Parathyroid adenoma (tissue), 2 donors: ENCODE measurements around the gene CFAP61.

Experiments
- H2AFZ ChIP-seq: fragments of 300-600 bp; sonication (generic); one replicate; pipeline ENCODE4 v1.7.0; 2017; ENCODE audit warnings: antibody characterized with exemption, mild to moderate bottlenecking
- H3K27ac ChIP-seq: fragments of 300-600 bp; sonication (generic); one replicate; pipeline ENCODE4 v1.7.0; 2017
- H3K27me3 ChIP-seq: fragments of 300-600 bp; sonication (generic); one replicate; pipeline ENCODE4 v1.7.0; 2017; ENCODE audit warnings: low read length; ENCODE audit not compliant: control insufficient read depth, insufficient read depth
- H3K36me3 ChIP-seq: fragments of 300-600 bp; sonication (generic); one replicate; pipeline ENCODE4 v1.7.0; 2017; ENCODE audit warnings: low read length; ENCODE audit not compliant: control insufficient read depth, insufficient read depth
- H3K4me1 ChIP-seq: fragments of 300-600 bp; sonication (generic); one replicate; pipeline ENCODE4 v1.7.0; 2017; ENCODE audit warnings: control low read depth
- H3K4me2 ChIP-seq: fragments of 300-600 bp; sonication (generic); one replicate; pipeline ENCODE4 v1.7.0; 2017; ENCODE audit warnings: low read length
- H3K4me3 ChIP-seq: fragments of 300-600 bp; sonication (generic); one replicate; pipeline ENCODE4 v1.7.0; 2017; ENCODE audit warnings: low read depth, low read length
- H3K79me2 ChIP-seq: fragments of 300-600 bp; sonication (generic); one replicate; pipeline ENCODE4 v1.7.0; 2017; ENCODE audit warnings: control low read depth
- H3K9ac ChIP-seq: fragments of 300-600 bp; sonication (generic); one replicate; pipeline ENCODE4 v1.7.0; 2017; ENCODE audit warnings: mild to moderate bottlenecking
- H3K9me3 ChIP-seq: fragments of 300-600 bp; sonication (generic); one replicate; pipeline ENCODE4 v1.7.0; 2017; ENCODE audit warnings: low read length; ENCODE audit not compliant: control insufficient read depth
- TF ChIP-seq, protein P1 (sequence below): fragments of 300-600 bp; sonication (generic); IDR thresholded peaks from one replicate; pipeline ENCODE4 v1.7.0; 2017; ENCODE audit warnings: antibody characterized with exemption, mild to moderate bottlenecking
- donor health status: primary hyperparathyroidism.

Gene CFAP61

DNA sequence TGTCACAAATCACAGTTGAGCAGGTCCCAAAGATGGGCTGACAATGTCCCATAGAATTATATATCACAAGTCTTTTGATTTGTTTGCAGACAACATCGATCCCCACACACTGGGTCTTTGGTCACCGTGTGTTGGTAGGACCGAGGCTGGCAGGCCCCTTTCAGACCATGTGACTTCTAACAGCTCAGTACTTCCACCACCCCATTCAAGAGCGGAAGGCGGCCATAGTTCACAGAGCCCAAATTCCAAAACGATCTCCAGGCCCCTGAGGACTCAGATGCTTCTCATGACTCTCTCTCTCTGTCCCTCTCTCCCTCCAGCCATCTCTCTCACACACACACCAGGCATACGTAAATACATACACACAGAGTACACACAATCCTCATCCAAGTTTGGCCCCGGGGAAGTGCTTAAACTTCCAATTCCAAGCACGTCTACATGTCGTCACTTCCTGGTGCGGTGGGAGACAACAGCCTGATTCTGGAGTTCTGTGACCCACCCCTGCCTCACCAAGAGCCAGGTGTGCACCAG, 159.7 kb downstream of the CFAP61 start:
- H3K27me3 ChIP-seq, result no peaks in the 10 kb centered on the region
- H3K4me1 ChIP-seq, result no peaks in the 10 kb centered on the region
- H2AFZ ChIP-seq, result no peak overlapping the region
- H3K4me3 ChIP-seq, result no peak overlapping the region
- H3K27ac ChIP-seq, result no peak overlapping the region
- no peak overlapping the region for H3K9ac ChIP-seq
- H3K79me2 ChIP-seq, result no peaks in the 10 kb centered on the region
- H3K9me3 ChIP-seq, result no peaks in the 10 kb centered on the region
- H3K36me3 ChIP-seq, result no peaks in the 10 kb centered on the region
- H3K4me2 ChIP-seq, result no peak overlapping the region
- TF ChIP-seq, protein P1, sequence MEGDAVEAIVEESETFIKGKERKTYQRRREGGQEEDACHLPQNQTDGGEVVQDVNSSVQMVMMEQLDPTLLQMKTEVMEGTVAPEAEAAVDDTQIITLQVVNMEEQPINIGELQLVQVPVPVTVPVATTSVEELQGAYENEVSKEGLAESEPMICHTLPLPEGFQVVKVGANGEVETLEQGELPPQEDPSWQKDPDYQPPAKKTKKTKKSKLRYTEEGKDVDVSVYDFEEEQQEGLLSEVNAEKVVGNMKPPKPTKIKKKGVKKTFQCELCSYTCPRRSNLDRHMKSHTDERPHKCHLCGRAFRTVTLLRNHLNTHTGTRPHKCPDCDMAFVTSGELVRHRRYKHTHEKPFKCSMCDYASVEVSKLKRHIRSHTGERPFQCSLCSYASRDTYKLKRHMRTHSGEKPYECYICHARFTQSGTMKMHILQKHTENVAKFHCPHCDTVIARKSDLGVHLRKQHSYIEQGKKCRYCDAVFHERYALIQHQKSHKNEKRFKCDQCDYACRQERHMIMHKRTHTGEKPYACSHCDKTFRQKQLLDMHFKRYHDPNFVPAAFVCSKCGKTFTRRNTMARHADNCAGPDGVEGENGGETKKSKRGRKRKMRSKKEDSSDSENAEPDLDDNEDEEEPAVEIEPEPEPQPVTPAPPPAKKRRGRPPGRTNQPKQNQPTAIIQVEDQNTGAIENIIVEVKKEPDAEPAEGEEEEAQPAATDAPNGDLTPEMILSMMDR, result no peak

DNA sequence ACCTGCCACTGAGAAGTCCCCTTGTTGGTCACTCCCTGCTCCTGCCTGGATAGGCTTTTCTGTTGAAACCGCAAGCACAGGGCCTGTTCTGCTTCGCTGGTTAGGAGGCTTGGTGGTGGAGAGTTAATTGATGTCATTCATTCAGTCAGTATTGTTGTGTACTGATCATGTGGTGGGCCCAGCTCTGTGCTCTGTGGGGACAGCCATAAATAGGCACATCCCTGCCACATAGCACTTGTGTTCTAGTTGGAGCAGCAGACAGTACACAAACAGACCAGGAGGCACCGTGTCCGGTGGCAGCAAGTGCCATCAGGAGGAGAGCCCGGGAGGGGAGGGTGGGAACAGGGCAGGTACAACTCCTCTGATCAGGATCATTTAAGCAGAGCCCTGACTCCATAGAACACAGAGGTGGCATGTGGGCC, 160.4 kb downstream of the CFAP61 start:
- Histone ChIP-seq H3K9ac (no peak overlapping the region), H3K4me1 (no peaks in the 10 kb centered on the region), H3K27ac (no peak overlapping the region), H3K4me3 (no peak overlapping the region), H3K79me2 (no peaks in the 10 kb centered on the region), H3K36me3 (no peaks in the 10 kb centered on the region), H3K9me3 (no peaks in the 10 kb centered on the region), H2AFZ (no peak overlapping the region), H3K4me2 (no peak overlapping the region), H3K27me3 (no peaks in the 10 kb centered on the region)
- TF ChIP-seq, protein P1, result no peak

DNA sequence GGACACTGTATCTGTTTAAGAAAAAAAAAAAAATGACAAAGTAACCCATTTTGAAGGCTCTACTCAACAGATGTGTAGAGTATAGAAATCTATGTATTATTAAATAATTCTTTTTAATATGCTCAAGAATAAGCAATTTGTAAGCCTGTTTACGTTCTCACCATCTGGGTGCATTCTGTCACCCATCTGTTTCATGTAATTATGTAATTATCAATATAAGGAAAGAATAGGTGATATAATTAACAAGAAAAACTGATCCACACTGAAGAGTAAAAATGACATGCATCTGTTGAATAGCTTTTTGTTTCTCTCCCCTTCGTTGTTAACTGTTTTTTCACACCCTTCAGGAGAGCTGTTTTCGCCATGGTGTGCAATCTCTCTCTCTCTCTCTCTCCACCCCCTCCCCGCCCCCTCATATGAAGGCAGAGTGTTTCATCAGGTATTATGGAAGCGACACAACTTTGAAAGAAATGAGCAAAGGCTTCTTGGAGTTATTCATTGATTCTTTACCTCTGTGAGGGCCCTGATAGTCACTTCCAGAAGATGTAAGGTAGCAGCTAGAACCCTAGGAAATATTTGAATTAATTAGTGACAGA, 161.3 kb downstream of the CFAP61 start:
- Histone ChIP-seq H3K4me2 (no peak overlapping the region), H3K36me3 (no peaks in the 10 kb centered on the region), H2AFZ (no peak overlapping the region), H3K9me3 (no peaks in the 10 kb centered on the region), H3K4me1 (no peaks in the 10 kb centered on the region), H3K79me2 (no peaks in the 10 kb centered on the region), H3K27me3 (no peaks in the 10 kb centered on the region), H3K9ac (no peak overlapping the region), H3K27ac (no peak overlapping the region), H3K4me3 (no peak overlapping the region)
- TF ChIP-seq, protein P1, result no peak

DNA sequence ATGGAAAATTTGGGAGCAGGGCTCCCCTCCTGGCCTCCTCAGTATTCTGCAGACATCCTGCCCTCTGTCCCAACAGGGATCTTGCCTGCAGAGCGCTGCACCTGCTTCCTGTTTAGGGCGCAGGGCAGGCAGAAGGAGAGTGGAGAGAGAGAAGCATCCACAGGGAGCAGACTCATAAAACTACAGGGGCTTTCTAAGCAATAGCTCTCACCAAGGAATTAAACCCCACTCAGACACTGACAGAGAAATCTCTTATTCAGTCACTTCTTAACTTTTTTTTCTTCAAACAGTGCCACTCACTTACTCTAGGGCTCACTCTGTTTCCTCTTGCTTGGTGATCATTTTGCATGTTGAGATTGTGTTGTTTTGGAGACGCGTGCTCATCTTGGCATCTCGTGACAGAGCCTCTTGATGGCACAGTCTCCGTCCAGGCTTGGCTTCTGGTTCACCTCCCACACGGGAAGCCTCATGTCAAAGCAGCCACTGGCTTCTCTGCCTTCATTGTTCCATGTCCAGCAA, 162.5 kb downstream of the CFAP61 start:
- H2AFZ ChIP-seq, result no peak overlapping the region
- no peak overlapping the region for H3K4me2 ChIP-seq
- no peak overlapping the region for H3K27ac ChIP-seq
- H3K9ac ChIP-seq, result no peak overlapping the region
- no peaks in the 10 kb centered on the region for H3K27me3 ChIP-seq
- H3K4me1 ChIP-seq, result no peaks in the 10 kb centered on the region
- H3K36me3 ChIP-seq, result no peaks in the 10 kb centered on the region
- H3K4me3 ChIP-seq, result no peak overlapping the region
- no peaks in the 10 kb centered on the region for H3K9me3 ChIP-seq
- no peaks in the 10 kb centered on the region for H3K79me2 ChIP-seq
- TF ChIP-seq, protein P1, result no peak
